Glomerular endothelial cell (primary cell): Measurements from ENCODE around the gene JPH3. TPM values are rescaled to one million over a fixed set of nuclear protein-coding genes. Genes with fewer than 3 reads are reported as not detected.

Experiments used
- DNase-seq: peaks from one replicate; pipeline ENCODE4 v3.0.0-alpha.2; 2011; ENCODE audit warnings: low read depth, low spot score; ENCODE audit errors: extremely low read depth
- total RNA-seq: library from RNA; depleted of rRNA; stranded (reverse); fragments of >200 nt; gene quantifications from 2 replicates; pipeline ENCODE4 v1.2.3, GENCODE V29; 2015

Gene JPH3
- total RNA-seq, 1 donor from 2014 or later = 0.23 TPM

- DNase-seq = no peak
These were observed 3.9 kb upstream of the JPH3 start for GRCh38 chr16:87598431-87598830.

DNA sequence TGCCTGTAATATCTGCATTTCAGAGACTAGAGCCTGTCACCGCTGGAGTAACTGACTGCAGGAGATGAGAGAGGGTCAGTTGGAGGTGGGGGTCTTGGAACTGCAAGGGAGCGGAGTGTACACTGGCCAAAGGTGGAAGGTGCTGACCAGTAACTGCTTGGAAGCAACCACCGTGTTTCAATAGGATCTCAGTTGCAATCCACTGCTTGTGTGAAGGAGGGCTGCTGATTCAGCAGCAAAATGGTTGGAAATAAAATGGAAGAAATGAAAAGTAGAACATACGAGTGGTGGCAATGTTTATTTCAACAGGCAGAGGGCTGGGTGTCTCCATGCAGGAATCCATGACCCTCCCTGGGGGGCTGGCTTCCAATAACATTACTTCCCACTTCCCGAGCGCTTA lies 2.1 kb upstream of the JPH3 start:
- DNase-seq = no peak

DNA sequence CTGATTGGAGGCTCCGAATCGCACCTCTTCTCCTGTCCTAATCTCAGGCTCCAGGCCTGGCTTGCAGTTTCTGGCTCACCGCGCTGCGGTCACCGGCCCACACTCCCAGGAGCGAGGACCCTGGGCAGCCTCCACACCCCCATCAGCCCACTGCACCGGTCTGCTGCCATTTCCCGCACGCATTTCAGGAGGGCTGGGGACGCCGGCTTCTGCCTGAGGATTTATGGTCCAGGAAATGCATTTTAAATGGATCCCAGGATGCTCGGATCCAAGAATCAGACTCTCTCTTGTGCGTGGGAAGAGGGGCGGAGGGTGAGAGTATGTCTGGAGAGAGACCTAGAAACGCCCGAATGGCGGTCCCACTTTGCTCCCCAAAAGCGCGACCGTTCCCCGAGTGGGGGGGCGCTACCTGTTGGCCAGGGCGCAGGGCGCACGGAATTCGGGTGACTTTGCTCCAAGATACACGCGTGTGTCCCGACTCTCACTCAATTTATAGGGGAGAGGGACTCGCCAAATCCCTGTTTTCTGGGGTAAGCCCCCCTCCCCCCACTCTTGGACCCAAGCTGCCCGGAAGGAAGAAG lies 817 bp upstream of the JPH3 start:
- DNase-seq = no peak

- no peak for DNase-seq
These were observed 744 bp downstream of the JPH3 start for GRCh38 chr16:87602821-87603683.

DNA sequence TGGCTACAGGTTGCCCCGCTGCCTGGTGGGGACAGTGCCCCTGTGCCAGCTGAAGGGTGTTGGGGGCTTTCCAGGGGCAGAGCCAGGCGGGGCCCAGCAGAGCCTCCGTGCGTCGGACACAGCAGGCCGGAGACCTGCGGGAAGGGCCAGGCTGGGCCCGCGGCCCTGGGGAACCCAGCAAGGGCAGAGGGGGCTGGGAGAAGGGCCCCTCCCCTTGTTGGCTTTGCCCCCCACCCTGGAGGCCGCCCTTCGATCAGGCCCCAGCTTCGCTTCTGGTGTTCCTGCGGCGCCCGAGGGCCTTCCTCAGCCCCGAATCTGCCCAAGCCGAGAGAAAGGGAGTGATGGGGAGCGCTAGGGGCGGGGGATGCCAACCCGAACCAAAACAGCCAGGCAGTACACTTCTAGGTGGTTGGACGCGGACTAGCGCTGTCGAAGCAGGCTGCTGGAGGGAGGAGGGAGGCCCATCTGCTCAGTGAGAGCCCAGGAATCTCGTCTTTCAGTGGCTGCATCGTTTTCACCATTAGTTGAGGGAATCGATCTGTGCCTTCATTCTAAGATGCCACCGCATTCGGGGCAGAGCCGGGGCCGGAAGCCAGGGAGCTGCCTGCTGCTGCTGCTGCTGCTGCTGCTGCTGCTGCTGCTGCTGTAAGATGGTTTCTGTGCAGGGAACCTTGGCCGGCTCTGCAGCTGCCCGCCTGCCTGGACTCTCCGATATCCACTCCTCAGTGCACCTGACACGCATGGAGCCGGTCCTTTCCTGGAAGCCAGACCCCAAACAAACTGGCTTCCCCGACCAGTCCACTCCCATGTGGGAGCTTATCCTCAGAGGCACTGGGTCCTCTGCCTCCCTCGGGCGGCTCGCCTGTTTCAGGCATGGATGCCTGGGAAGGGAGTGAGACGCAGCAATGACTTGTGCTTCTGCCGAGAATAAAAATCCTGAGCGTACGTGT lies 1.7 kb downstream of the JPH3 start:
- no peak for DNase-seq

GRCh38 chr16:87604634-87605111 lies 2.4 kb downstream of the JPH3 start:
- no peak for DNase-seq

DNA sequence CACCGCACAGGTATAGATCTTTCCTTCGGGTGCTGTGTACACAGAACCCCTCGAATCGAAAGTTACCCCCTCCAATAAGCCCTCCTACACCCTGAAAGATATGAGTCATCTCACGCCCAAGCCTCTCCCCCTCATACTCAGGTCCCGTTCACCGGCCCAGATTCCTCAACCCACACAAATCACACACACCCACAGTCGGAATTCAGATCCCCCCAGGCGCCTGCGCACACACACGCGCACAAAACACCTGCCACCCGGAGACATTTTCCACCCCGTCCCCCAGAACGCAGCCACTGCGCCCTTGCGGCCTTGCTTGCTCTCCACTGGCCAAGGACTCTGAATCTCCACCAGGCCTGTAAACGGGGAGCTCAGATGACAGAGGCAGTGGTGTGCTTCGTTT lies 4.9 kb downstream of the JPH3 start:
- no peak for DNase-seq

DNA sequence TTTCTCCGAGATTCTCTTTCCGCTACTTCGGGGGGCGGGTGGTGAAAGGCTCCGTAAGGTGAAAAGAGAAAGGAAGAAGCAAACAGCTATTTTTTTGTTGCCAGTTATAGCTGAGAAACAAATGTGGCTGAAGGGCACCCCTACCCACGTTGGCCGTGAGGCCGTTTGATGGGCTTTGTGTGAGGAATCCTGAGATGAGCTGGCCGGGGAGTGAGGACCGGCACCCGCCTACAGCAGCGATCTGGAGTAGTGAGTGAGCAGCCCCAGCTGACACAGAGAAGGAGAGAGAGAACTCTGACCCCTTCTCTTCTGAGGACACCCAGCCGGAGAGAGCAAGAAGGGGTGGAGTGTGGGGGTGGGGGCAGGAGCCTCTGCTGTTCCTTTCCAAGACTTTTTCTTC lies 5.6 kb downstream of the JPH3 start:
- DNase-seq = no peak

- DNase-seq = no peak
These were observed 6.2 kb downstream of the JPH3 start for GRCh38 chr16:87608400-87608985.

DNA sequence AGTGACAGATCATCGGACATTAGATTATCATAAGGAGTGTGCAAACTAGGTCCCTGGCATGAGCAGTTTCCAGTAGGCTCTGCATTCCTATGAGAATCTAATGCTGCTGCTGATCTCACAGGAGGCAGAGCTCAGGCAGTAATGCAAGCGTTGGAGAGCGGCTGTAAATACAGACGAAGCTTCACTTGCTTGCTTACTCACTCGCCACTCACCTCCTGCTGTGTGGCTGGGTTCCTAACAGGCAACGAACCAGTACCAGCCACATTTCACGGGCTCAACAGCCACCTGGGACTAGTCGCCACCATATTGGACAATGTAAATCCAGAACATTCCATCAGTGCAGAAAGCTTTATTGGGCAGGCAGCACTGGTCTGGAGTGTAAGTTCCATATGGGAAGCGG lies 7.7 kb downstream of the JPH3 start:
- no peak for DNase-seq

GRCh38 chr16:87611456-87611855 lies 9.1 kb downstream of the JPH3 start:
- no peak for DNase-seq

DNA sequence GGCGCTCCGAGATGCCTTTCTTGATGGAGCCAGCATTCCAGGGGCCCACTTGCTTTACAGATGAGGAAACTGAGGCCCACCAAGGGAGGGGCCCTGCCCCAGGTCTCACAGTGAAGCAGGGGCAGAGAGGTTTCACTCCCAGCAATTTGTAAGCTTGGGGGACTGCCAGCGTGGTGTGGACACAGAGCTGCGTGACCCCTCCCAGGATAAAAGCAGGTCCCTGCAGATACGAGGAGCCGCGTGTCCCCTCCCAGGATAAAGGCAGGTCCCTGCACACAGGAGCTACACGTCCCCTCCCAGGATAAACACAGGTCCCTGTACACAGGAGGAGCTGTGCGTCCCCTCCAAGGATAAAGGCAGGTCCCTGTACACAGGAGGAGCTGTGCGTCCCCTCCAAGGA lies 11.7 kb downstream of the JPH3 start:
- no peak for DNase-seq

DNA sequence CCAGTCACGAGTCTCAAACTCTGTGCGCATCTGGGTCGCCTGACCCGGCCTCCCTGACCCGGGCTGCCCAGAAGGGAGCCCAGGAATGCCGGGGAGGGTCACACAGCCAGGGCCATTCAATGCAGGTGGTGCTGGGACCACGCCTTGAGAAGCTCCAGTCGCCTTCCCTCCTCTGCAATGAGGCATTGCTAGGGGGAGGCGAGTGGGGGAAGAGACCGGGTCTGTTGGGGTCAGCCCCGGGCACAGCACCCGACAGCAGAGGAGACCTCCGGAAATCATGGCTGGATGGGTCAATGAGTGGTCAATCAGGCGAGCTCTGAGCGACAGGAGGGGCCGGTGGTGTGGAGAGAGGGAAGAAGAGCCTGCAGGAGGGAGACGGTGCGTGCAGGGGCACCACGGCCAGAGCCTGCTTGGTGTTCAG lies 13.3 kb downstream of the JPH3 start:
- no peak for DNase-seq

DNA sequence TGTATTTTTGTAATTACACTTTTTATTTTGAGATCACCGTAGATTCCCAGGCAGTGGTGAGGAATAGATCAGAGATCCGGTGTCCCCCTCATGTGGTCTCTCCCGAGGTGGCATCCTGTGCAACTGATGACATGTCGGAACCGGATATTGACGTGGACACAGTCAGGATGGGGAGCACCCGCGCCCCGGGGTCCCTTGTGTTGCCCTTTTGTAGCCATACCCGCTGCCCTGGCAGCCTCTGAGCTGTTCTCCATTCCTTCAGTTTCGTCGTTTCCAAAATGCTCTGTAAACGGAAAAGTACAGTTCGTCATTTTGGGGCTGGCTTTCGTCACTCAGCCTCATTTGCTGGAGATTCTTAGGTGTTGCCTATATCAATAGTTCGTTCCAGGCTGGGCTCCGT lies 14.2 kb downstream of the JPH3 start:
- no peak for DNase-seq

GRCh38 chr16:87618216-87618615 lies 15.9 kb downstream of the JPH3 start:
- no peak for DNase-seq

GRCh38 chr16:87619360-87620200 lies 17.3 kb downstream of the JPH3 start:
- DNase-seq = no peak

- no peak for DNase-seq
These were observed 17.8 kb downstream of the JPH3 start for GRCh38 chr16:87620201-87620495.

DNA sequence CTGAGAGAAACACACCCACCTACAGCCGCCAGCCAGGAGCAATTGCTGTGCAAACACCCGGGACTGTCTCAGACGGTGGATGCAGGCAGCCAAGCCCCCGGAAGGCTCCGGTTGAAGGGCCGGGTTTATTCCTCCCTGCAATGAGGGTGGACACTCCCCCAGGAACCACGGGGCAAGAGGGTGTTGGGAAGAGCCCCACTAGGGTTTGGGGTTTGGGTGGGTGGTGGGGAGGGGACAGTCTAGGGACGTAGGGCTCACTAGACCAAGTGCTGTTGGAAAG lies 19.2 kb downstream of the JPH3 start:
- no peak for DNase-seq

- no peak for DNase-seq
These were observed 19.8 kb downstream of the JPH3 start for GRCh38 chr16:87621976-87622713.
